Activated T-helper 9 cell treated with anti-CD3 and anti-CD28 coated beads, Interleukin-2, amount 50 U/mL, for 16 hours (primary cell): ENCODE data around the gene LPIN3.

Experiments used
- DNase-seq: peaks from one replicate; pipeline ENCODE4 v3.0.0-alpha.2; 2020; ENCODE audit warnings: low read depth

Gene LPIN3

DNA sequence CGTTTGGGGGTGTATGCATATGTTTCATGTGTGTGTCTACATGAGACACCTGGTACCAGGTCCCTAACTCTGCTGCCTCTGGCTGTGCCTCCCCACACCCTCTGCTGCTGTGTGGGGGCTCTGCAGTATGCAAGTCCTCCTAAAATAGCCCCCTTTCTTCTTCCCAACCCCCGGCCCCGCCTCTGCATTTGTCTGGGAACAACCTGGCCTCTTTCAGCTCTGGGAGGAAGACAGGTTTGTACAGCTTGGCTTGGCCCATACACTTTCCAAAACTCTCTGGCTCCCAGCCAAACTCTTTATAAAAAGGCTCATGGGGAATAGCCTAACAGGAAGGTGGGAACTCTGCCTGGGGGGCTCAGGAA is 53.1 kb downstream of the LPIN3 start:
- no peak for DNase-seq

GRCh38 chr20:41394081-41394480 is 53.5 kb downstream of the LPIN3 start:
- no peak for DNase-seq

DNA sequence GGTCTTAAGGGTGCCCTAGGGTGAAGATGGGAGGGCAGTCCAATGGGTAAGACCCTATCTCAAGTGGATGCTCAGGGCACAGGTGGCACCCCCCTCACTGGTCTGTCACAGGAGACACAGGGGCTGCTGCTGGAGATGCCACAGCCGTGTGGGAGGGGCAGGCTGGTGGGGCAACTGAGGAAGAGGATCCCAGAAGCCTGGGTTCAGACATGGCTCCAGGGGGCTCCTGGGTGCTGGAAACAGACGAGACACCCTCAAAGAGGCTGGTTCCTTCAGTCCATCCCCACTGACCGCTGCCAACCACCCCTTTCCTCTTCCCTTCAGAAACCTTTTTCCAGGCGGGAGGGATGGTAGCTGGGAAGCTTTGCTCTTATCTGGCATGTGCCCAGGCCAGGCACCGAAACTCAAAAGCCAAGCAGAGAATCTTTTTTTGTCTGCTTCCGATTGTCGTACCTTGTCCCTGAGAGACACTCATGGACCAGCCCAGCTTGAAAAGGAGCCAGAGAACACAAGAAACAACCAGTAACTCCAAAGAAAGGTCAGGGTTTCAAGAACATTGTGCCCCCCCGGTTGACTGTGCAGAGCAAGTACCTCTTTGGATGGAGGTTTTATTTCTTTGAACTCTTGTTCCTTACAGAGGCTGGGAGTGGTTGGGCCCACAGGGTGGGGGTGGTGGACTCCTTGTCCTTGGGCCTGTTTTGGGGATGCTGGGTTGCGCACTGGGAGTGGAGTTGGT is 54.5 kb downstream of the LPIN3 start:
- DNase-seq: no peak

- DNase-seq: no peak
These were observed 55.3 kb downstream of the LPIN3 start for GRCh38 chr20:41395667-41396664.

DNA sequence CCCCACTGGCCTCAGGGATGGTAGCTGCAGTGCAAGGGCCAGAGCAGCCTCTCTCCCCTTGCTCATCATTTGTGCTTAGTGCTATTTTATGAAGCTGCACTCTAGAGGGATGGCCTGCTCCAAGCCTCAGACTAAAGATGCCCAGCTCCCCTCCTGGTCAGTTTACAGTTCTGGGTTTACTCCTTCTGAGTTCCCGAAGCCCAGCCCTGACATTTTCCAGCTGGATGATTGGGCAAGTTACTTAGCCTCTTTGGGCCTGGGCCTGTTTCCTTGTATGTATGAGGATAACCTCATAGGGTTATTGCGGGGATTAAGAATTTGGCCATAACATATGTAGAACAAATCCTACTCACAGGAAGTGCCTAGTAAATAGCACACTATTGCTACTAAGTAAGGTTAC is 57.8 kb downstream of the LPIN3 start:
- DNase-seq: no peak

DNA sequence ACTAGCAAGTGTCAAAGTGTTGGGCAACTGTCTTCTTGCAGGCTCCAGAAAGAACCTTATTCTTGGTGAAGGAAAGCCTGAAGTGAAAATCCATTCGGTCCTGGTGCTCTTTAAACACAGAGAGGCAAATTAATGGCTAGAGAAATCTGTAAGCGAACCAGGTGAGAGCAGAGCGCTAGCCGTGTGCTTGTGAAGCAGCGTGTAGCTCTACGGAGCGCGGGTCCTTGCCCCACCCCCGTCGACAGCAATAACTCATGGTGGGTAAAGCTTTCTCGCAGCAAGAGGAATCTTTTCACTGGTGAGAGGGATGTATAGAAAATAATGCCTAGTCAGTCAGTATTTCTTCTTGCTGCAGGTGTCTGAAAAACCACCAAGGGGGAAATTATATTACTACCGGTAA is 63.0 kb downstream of the LPIN3 start:
- no peak for DNase-seq

GRCh38 chr20:41405436-41405835 is 64.8 kb downstream of the LPIN3 start:
- no peak for DNase-seq

DNA sequence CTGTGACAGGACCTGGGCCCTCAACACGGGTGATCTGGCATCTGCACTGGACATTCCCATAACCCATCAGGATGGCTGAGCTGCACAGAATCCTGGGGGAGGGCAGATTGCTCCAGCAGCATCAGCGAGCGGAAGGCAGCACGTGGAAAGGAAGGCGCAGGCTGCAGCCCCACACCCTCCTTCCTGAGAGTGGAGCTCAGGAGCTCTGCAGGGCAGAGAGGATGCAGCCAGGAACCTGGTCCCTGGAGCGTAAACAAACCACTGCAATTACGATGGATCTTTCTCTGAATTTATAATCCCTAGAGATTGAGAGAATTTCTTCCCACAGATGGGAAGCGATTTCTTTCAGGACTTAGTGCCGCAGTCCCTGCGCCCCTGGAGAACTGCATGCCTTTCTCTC is 65.7 kb downstream of the LPIN3 start:
- DNase-seq: no peak

- DNase-seq: no peak
These were observed 66.3 kb downstream of the LPIN3 start for GRCh38 chr20:41406896-41407444.

- no peak for DNase-seq
These were observed 67.0 kb downstream of the LPIN3 start for GRCh38 chr20:41407607-41408006.

GRCh38 chr20:41408156-41408794 is 67.7 kb downstream of the LPIN3 start:
- DNase-seq: no peak

GRCh38 chr20:41408986-41409385 is 68.4 kb downstream of the LPIN3 start:
- no peak for DNase-seq
